KMS-11 (cell line): Measurements from ENCODE around the gene PCK1.

Source experiments
- H2AFZ ChIP-seq: fragments of 200-600 bp; sonication (generic); 2 replicates; pipeline ENCODE4 v1.6.1; 2016; ENCODE audit warnings: antibody characterized with exemption, mixed run types, low read depth
- H3K27ac ChIP-seq: fragments of 200-600 bp; sonication (generic); 2 replicates; pipeline ENCODE4 v1.6.1; 2016; ENCODE audit warnings: mild to moderate bottlenecking, mixed run types
- H3K27me3 ChIP-seq: fragments of 200-600 bp; sonication (generic); 2 replicates; pipeline ENCODE4 v1.6.1; 2017; ENCODE audit warnings: mild to moderate bottlenecking, low read depth, mixed run types, moderate library complexity; ENCODE audit not compliant: insufficient read depth
- H3K36me3 ChIP-seq: fragments of 200-600 bp; sonication (generic); 2 replicates; pipeline ENCODE4 v1.6.1; 2017; ENCODE audit warnings: mild to moderate bottlenecking, mixed run types; ENCODE audit not compliant: insufficient read depth
- H3K4me1 ChIP-seq: fragments of 200-600 bp; sonication (generic); 2 replicates; pipeline ENCODE4 v1.6.1; 2016; ENCODE audit warnings: mild to moderate bottlenecking, low read depth, mixed run types; ENCODE audit not compliant: poor library complexity, severe bottlenecking
- H3K4me2 ChIP-seq: fragments of 200-600 bp; sonication (generic); 2 replicates; pipeline ENCODE4 v1.7.0; 2016; ENCODE audit warnings: mild to moderate bottlenecking, mixed run types
- H3K4me3 ChIP-seq: fragments of 200-600 bp; sonication (generic); IDR thresholded peaks from 2 replicates; pipeline ENCODE4 v1.6.1; 2017; ENCODE audit warnings: low read depth, low read length, mixed read lengths; ENCODE audit not compliant: insufficient read depth
- H3K79me2 ChIP-seq: fragments of 200-600 bp; sonication (generic); 2 replicates; pipeline ENCODE4 v1.6.1; 2016; ENCODE audit warnings: low read depth, mixed run types; ENCODE audit not compliant: insufficient read depth
- H3K9ac ChIP-seq: fragments of 200-600 bp; sonication (generic); 2 replicates; pipeline ENCODE4 v1.6.1; 2016; ENCODE audit warnings: mild to moderate bottlenecking, mixed run types
- H4K20me1 ChIP-seq: fragments of 200-600 bp; sonication (generic); 2 replicates; pipeline ENCODE4 v1.6.1; 2016; ENCODE audit warnings: mild to moderate bottlenecking, mixed run types; ENCODE audit not compliant: insufficient read depth
- CTCF ChIP-seq: fragments of 200-600 bp; sonication (generic); conservative IDR thresholded peaks from 2 replicates; pipeline ENCODE4 v1.6.1; 2017; ENCODE audit warnings: low read depth, mild to moderate bottlenecking, antibody characterized with exemption, low read length, moderate library complexity, mixed read lengths

PCK1 gene

DNA sequence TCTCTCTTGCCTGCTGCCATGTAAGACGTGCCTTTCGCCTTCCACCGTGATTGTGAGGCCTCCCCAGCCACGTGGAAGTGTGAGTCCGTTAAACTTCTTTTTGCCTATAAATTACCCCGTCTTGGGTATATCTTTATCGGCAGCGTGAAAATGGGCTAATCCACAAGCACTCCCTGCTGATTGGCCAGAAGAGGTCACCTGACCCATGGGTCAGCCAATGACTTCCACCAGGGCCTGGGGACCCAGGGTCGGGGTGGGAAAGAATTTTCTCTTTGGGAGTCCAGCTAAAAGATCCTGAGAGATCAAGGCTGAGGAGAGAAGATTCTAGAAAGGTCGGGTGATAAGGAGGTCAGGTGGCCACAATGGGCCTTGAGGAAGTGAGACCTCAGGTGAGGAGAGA, 42.2 kb downstream of the PCK1 start:
- H3K79me2 ChIP-seq = no peaks in the 10 kb centered on the region
- no peaks in the 10 kb centered on the region for H3K36me3 ChIP-seq
- no peak overlapping the region for H3K4me3 ChIP-seq
- no peaks in the 10 kb centered on the region for H3K27me3 ChIP-seq
- H3K9ac ChIP-seq = no peak overlapping the region
- no peak overlapping the region for H2AFZ ChIP-seq
- no peak for TF ChIP-seq CTCF
- no peak overlapping the region for H3K27ac ChIP-seq
- H3K4me2 ChIP-seq = no peak overlapping the region
- no peaks in the 10 kb centered on the region for H3K4me1 ChIP-seq
- no peaks in the 10 kb centered on the region for H4K20me1 ChIP-seq

DNA sequence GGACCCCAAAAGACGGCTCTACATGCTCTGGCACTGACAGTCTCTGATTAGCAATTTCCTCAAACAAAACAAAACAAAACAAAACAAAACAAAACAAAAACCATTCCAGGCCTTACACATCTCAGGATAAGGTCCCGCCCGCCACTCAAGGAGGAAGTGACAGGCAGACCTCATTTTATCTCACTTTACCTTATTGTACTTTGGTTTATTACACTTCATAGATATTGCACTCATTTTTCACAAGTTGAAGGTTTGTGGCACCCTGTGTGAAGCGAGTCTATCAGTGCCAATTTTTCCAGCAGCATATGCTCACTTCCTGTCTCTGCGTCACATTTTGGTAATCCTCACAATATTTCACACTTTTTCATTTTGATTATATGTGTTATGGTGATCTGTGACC, 44.1 kb downstream of the PCK1 start:
- H3K4me1 ChIP-seq = no peaks in the 10 kb centered on the region
- H3K9ac ChIP-seq = no peak overlapping the region
- H3K79me2 ChIP-seq = no peaks in the 10 kb centered on the region
- H3K36me3 ChIP-seq = no peaks in the 10 kb centered on the region
- H4K20me1 ChIP-seq = no peaks in the 10 kb centered on the region
- no peak overlapping the region for H3K4me3 ChIP-seq
- H3K27ac ChIP-seq = no peak overlapping the region
- TF ChIP-seq CTCF = no peak
- H3K4me2 ChIP-seq = no peak overlapping the region
- no peak overlapping the region for H2AFZ ChIP-seq
- no peaks in the 10 kb centered on the region for H3K27me3 ChIP-seq

DNA sequence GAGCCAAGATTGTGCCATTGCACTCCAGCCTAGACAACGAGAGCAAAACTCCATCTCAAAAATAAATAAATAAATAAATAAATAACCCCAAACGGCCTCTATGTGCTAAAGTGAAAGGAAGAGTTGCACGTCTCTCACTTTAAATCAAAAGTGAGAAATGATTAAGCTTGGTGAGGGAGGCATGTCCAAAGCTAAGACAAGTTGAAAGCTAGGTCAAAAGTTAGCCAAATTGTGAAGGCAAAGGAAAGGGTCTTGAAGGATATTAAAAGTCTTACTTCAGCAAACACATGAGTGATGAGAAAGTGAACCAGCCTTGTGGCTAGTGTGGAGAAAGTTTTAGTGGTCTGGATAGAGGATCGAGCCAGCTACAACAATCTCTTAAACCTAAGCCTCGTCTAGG, 45.0 kb downstream of the PCK1 start:
- Histone ChIP-seq H4K20me1 (no peaks in the 10 kb centered on the region), H3K79me2 (no peaks in the 10 kb centered on the region), H3K27me3 (no peaks in the 10 kb centered on the region), H2AFZ (no peak overlapping the region), H3K4me2 (no peak overlapping the region), H3K9ac (no peak overlapping the region), H3K4me1 (no peaks in the 10 kb centered on the region), H3K36me3 (no peaks in the 10 kb centered on the region), H3K4me3 (no peak overlapping the region), H3K27ac (no peak overlapping the region)
- no peak for TF ChIP-seq CTCF

- Histone ChIP-seq H3K4me2 (no peak overlapping the region), H3K27me3 (no peaks in the 10 kb centered on the region), H2AFZ (no peak overlapping the region), H4K20me1 (no peaks in the 10 kb centered on the region), H3K4me3 (no peak overlapping the region), H3K36me3 (no peaks in the 10 kb centered on the region), H3K9ac (no peak overlapping the region), H3K4me1 (no peaks in the 10 kb centered on the region), H3K27ac (no peak overlapping the region), H3K79me2 (no peaks in the 10 kb centered on the region)
- TF ChIP-seq CTCF = no peak
These were observed 47.6 kb downstream of the PCK1 start for GRCh38 chr20:57608516-57608915.
